Neural cell (in vitro differentiated cells): Measurements from ENCODE around the gene RAB11FIP3. TPM values are rescaled to one million over a fixed set of nuclear protein-coding genes. Genes with fewer than 3 reads are reported as not detected.

ENCODE experiments used
- H2AFZ ChIP-seq: fragments of 200-600, 300-800 bp; sonication (generic), shearing (Covaris generic); 2 replicates; pipeline ENCODE4 v1.6.0; 2014; ENCODE audit warnings: low read depth, mild to moderate bottlenecking, antibody characterized with exemption, low read length, moderate library complexity
- H3F3A ChIP-seq: fragments of 200-600 bp; shearing (Covaris generic); 2 replicates; pipeline ENCODE4 v1.6.1; 2016; ENCODE audit warnings: mild to moderate bottlenecking, moderate library complexity, mixed read lengths, antibody characterized with exemption, low read length; ENCODE audit not compliant: insufficient read depth, poor library complexity, severe bottlenecking
- H3K27ac ChIP-seq: fragments of 200-600, 300-800 bp; sonication (generic), shearing (Covaris generic); 2 replicates; pipeline ENCODE4 v1.5.1; 2014; ENCODE audit warnings: mild to moderate bottlenecking, low read length, moderate library complexity
- H3K27me3 ChIP-seq: fragments of 300-800, 200-600 bp; sonication (generic), shearing (Covaris generic); 2 replicates; pipeline ENCODE4 v1.6.0; 2014; ENCODE audit warnings: mild to moderate bottlenecking, low read depth, low read length, moderate library complexity; ENCODE audit not compliant: insufficient read depth
- H3K36me3 ChIP-seq: fragments of 300-800, 200-600 bp; sonication (generic), shearing (Covaris generic); 2 replicates; pipeline ENCODE4 v1.5.1; 2014; ENCODE audit warnings: mild to moderate bottlenecking, antibody characterized with exemption, low read length, moderate library complexity; ENCODE audit not compliant: insufficient read depth
- H3K4me2 ChIP-seq: fragments of 300-800, 200-600 bp; sonication (generic), shearing (Covaris generic); 2 replicates; pipeline ENCODE4 v1.6.0; 2014; ENCODE audit warnings: mild to moderate bottlenecking, low read length
- H3K4me3 ChIP-seq: fragments of 300-800, 200-600 bp; sonication (generic), shearing (Covaris generic); 2 replicates; pipeline ENCODE4 v1.5.1; 2014; ENCODE audit warnings: mild to moderate bottlenecking, low read length, moderate library complexity
- H3K79me2 ChIP-seq: fragments of 200-600 bp; shearing (Covaris generic); replicated peaks from 2 replicates; pipeline ENCODE4 v1.6.0; 2014; ENCODE audit warnings: mild to moderate bottlenecking, low read length, moderate library complexity; ENCODE audit not compliant: insufficient read depth
- H3K9ac ChIP-seq: fragments of 300-800, 200-600 bp; sonication (generic), shearing (Covaris generic); 2 replicates; pipeline ENCODE4 v1.6.1; 2016; ENCODE audit warnings: mild to moderate bottlenecking, low read length, mixed read lengths
- H3K9me2 ChIP-seq: fragments of 200-600 bp; shearing (Covaris generic); 2 replicates; pipeline ENCODE4 v1.6.1; 2016; ENCODE audit warnings: mild to moderate bottlenecking, low read length, mixed read lengths; ENCODE audit not compliant: insufficient read depth
- H3K9me3 ChIP-seq: fragments of 200-600, 300-800 bp; sonication (generic), shearing (Covaris generic); 2 replicates; pipeline ENCODE4 v1.6.1; 2016; ENCODE audit warnings: mild to moderate bottlenecking, mixed run types, low read length, moderate library complexity, mixed read lengths
- H4K20me1 ChIP-seq: fragments of 200-600 bp; shearing (Covaris generic); 2 replicates; pipeline ENCODE4 v1.6.1; 2016; ENCODE audit warnings: mild to moderate bottlenecking, mixed run types; ENCODE audit not compliant: insufficient read depth
- EP300 ChIP-seq: fragments of 450-650 bp; conservative IDR thresholded peaks from 2 replicates; pipeline ENCODE4 v1.6.1; 2014; ENCODE audit warnings: antibody characterized with exemption, mild to moderate bottlenecking, moderate library complexity; ENCODE audit not compliant: poor library complexity, severe bottlenecking
- EZH2 ChIP-seq: fragments of 200-600, 300-800 bp; shearing (Covaris generic), sonication (generic); IDR thresholded peaks from 2 replicates; pipeline ENCODE4 v1.6.1; 2014; ENCODE audit warnings: antibody characterized with exemption, low read length, borderline replicate concordance, mild to moderate bottlenecking; ENCODE audit not compliant: insufficient read depth, poor library complexity, severe bottlenecking
- POLR2AphosphoS5 ChIP-seq: IDR thresholded peaks from 2 replicates; pipeline ENCODE4 v1.6.1; 2012
- SMC3 ChIP-seq: fragments of 450-650 bp; conservative IDR thresholded peaks from 2 replicates; pipeline ENCODE4 v1.6.1; 2014; ENCODE audit warnings: antibody characterized with exemption, mild to moderate bottlenecking, moderate library complexity; ENCODE audit not compliant: poor library complexity
- TAF1 ChIP-seq: IDR thresholded peaks from 2 replicates; pipeline ENCODE4 v1.6.1; 2012; ENCODE audit warnings: low read depth
- polyA plus RNA-seq: library from polyadenylated mRNA; depleted of rRNA; stranded (reverse); fragments of >200 nt; gene quantifications from 2 replicates; pipeline ENCODE4 v1.2.3, GENCODE V29; 2014
- TF ChIP-seq, protein P1 (sequence below): IDR thresholded peaks from 2 replicates; pipeline ENCODE4 v1.6.1; 2012; ENCODE audit warnings: borderline replicate concordance
- TF ChIP-seq, protein P2 (sequence below): fragments of 450-650 bp; IDR thresholded peaks from 2 replicates; pipeline ENCODE4 v1.5.1; 2014; ENCODE audit warnings: antibody characterized with exemption, mild to moderate bottlenecking, moderate library complexity; ENCODE audit not compliant: poor library complexity, severe bottlenecking

RAB11FIP3 gene
- polyA plus RNA-seq, 1 donor from 2014 or later: 55.0 TPM

DNA sequence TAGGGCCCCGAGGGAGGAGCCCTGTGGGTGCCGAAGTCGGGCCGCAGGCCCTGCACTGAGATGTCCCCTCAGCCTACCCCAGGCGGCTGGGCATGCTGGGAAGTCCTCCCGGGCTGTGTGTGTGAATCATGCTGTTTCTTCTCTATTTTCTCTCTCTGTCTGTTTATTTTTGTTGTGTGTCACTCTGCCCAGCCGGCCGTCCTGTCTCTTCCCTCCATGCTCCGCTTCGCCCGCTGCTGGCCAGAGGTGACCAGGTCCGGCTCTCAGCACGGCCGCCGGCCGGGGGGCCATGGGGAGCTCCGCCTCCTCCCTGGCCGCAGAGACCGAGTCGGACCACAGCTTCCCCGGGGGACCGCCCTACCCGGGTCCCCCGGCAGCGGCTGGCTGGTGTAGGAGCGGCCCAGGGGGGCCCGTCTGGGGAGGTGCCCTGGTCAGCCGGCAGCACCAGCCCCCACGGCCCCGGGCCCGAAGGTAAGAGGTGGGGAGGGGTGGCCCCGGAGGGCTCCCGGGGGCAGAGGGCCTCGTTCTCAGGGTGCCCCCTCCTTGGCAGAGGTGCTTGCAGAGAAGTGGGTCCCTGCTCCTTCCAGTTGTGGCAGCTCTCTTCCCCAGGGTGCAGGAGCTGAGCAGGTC lies 114.6 kb downstream of the RAB11FIP3 start:
- no peaks in the 10 kb centered on the region for H3K27me3 ChIP-seq
- no peak overlapping the region for H3K4me2 ChIP-seq
- TF ChIP-seq, protein P1, sequence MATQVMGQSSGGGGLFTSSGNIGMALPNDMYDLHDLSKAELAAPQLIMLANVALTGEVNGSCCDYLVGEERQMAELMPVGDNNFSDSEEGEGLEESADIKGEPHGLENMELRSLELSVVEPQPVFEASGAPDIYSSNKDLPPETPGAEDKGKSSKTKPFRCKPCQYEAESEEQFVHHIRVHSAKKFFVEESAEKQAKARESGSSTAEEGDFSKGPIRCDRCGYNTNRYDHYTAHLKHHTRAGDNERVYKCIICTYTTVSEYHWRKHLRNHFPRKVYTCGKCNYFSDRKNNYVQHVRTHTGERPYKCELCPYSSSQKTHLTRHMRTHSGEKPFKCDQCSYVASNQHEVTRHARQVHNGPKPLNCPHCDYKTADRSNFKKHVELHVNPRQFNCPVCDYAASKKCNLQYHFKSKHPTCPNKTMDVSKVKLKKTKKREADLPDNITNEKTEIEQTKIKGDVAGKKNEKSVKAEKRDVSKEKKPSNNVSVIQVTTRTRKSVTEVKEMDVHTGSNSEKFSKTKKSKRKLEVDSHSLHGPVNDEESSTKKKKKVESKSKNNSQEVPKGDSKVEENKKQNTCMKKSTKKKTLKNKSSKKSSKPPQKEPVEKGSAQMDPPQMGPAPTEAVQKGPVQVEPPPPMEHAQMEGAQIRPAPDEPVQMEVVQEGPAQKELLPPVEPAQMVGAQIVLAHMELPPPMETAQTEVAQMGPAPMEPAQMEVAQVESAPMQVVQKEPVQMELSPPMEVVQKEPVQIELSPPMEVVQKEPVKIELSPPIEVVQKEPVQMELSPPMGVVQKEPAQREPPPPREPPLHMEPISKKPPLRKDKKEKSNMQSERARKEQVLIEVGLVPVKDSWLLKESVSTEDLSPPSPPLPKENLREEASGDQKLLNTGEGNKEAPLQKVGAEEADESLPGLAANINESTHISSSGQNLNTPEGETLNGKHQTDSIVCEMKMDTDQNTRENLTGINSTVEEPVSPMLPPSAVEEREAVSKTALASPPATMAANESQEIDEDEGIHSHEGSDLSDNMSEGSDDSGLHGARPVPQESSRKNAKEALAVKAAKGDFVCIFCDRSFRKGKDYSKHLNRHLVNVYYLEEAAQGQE: no peak
- TF ChIP-seq, protein P2, sequence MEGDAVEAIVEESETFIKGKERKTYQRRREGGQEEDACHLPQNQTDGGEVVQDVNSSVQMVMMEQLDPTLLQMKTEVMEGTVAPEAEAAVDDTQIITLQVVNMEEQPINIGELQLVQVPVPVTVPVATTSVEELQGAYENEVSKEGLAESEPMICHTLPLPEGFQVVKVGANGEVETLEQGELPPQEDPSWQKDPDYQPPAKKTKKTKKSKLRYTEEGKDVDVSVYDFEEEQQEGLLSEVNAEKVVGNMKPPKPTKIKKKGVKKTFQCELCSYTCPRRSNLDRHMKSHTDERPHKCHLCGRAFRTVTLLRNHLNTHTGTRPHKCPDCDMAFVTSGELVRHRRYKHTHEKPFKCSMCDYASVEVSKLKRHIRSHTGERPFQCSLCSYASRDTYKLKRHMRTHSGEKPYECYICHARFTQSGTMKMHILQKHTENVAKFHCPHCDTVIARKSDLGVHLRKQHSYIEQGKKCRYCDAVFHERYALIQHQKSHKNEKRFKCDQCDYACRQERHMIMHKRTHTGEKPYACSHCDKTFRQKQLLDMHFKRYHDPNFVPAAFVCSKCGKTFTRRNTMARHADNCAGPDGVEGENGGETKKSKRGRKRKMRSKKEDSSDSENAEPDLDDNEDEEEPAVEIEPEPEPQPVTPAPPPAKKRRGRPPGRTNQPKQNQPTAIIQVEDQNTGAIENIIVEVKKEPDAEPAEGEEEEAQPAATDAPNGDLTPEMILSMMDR: no peak
- no peak for TF ChIP-seq EZH2
- no peak for TF ChIP-seq POLR2AphosphoS5
- no peak for TF ChIP-seq SMC3
- TF ChIP-seq EP300: no peak
- no peaks in the 10 kb centered on the region for H4K20me1 ChIP-seq
- H3K79me2 ChIP-seq: no peaks in the 10 kb centered on the region
- H3K4me3 ChIP-seq: no peak overlapping the region
- H2AFZ ChIP-seq: no peak overlapping the region
- H3K27ac ChIP-seq: no peak overlapping the region
- H3K9me2 ChIP-seq: no peaks in the 10 kb centered on the region
- no peaks in the 10 kb centered on the region for H3K36me3 ChIP-seq
- H3K9me3 ChIP-seq: no peaks in the 10 kb centered on the region
- H3K9ac ChIP-seq: no peak overlapping the region
- H3F3A ChIP-seq: no peaks in the 10 kb centered on the region

DNA sequence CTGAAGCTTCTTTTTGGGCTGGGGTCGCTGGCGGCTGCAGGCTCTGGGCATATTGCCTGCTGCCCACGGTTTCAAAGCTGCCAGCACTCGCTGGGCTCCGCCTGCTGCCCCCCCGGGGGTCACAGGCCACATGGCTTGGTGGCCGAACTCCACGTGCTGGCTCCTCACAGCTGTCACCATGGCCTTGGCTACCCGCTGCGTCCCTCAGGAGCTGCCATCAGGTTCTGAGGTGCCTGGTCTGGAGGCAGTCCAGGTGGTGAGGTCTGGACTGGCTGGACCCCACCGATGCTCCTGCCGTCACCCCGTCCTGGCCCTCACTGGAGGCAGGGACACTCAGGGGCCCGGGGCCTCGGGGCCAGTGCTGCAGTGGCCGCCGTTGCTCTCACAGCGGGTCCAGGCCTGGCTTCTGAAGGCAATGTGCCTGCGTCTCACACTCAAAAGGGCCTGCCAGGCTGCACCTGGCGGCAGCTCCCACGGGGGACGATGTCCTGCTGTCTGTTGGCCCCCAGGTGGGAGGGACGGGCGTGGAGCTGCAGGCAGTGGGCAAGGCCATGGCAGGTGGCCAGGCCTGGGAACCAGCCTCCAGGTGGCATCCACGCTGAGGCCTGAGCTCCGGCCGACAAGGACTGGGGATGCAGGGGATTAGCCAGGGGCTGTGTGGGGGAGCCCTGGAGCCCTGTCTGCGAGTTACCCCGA lies 115.3 kb downstream of the RAB11FIP3 start:
- H3K36me3 ChIP-seq: no peaks in the 10 kb centered on the region
- no peaks in the 10 kb centered on the region for H3F3A ChIP-seq
- no peaks in the 10 kb centered on the region for H3K27me3 ChIP-seq
- H3K27ac ChIP-seq: no peak overlapping the region
- no peaks in the 10 kb centered on the region for H3K9me2 ChIP-seq
- H3K4me2 ChIP-seq: no peak overlapping the region
- no peaks in the 10 kb centered on the region for H3K79me2 ChIP-seq
- TF ChIP-seq TAF1 (no peak), EZH2 (no peak)
- no peak overlapping the region for H3K9ac ChIP-seq
- no peak overlapping the region for H3K4me3 ChIP-seq
- H2AFZ ChIP-seq: no peak overlapping the region
- H3K9me3 ChIP-seq: no peaks in the 10 kb centered on the region
- no peaks in the 10 kb centered on the region for H4K20me1 ChIP-seq
